ENCODE measurements around the gene MEGF11. TPM values are rescaled to one million over a fixed set of nuclear protein-coding genes. Genes with fewer than 3 reads are reported as not detected.

Gene MEGF11
- total RNA-seq, 4 donors from 2014 or later: 0.76 TPM; not detected in 3

- no peaks in the 10 kb centered on the region for H3K27me3 ChIP-seq
- intact Hi-C loops (cut with DNase I; ENCODE audit: low total_unique reads): no loop called here
- no peak for TF ChIP-seq POLR2A (IDR thresholded peaks at IDR 0.05)
- TF ChIP-seq, protein P1, sequence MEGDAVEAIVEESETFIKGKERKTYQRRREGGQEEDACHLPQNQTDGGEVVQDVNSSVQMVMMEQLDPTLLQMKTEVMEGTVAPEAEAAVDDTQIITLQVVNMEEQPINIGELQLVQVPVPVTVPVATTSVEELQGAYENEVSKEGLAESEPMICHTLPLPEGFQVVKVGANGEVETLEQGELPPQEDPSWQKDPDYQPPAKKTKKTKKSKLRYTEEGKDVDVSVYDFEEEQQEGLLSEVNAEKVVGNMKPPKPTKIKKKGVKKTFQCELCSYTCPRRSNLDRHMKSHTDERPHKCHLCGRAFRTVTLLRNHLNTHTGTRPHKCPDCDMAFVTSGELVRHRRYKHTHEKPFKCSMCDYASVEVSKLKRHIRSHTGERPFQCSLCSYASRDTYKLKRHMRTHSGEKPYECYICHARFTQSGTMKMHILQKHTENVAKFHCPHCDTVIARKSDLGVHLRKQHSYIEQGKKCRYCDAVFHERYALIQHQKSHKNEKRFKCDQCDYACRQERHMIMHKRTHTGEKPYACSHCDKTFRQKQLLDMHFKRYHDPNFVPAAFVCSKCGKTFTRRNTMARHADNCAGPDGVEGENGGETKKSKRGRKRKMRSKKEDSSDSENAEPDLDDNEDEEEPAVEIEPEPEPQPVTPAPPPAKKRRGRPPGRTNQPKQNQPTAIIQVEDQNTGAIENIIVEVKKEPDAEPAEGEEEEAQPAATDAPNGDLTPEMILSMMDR (IDR thresholded peaks at IDR 0.05): no peak
Observed at GRCh38 chr15:66032006-66032405, 221.5 kb downstream of the MEGF11 start.

GRCh38 chr15:66030650-66031049, 222.9 kb downstream of the MEGF11 start:
- H3K4me1 ChIP-seq: no peaks in the 10 kb centered on the region
- DNase-seq: no peak
- intact Hi-C loops (cut with DNase I; ENCODE audit: low total_unique reads): no loop called here
- H3K9me3 ChIP-seq: no peaks in the 10 kb centered on the region
- no peak overlapping the region for H3K4me3 ChIP-seq
- TF ChIP-seq POLR2A (IDR thresholded peaks at IDR 0.05): no peak
- TF ChIP-seq, protein P1 (IDR thresholded peaks at IDR 0.05): no peak
- H3K36me3 ChIP-seq: no peaks in the 10 kb centered on the region
- no peaks in the 10 kb centered on the region for H3K27me3 ChIP-seq
- H3K27ac ChIP-seq: no peak overlapping the region

More at GRCh38 chr15:66032006-66032405, 221.5 kb downstream of the MEGF11 start:
- no peaks in the 10 kb centered on the region for H3K9me3 ChIP-seq
- H3K4me3 ChIP-seq: no peak overlapping the region
- no peak overlapping the region for H3K27ac ChIP-seq
- H3K36me3 ChIP-seq: no peaks in the 10 kb centered on the region
- no peaks in the 10 kb centered on the region for H3K4me1 ChIP-seq
- no peak for DNase-seq

DNA sequence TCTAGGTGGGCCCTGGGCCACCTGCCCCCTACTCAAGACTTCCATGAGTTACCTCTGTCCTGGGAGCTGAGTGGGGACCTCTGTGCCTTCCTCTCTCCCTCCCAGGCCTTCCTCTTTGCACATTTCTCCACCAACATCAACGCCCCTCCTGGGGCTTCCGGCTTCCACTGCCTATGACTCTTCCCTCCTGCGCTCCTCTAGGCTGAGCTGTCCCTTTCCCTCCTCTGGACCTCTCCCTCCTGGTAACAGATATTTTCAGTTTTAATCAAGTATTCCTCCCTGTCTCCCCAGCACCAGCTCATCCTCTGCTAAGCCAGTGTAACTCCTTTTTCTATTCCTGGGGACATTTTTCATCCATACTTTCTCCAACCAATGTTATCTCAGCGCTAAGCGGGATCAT, 223.9 kb downstream of the MEGF11 start:
- Histone ChIP-seq H3K9me3 (no peaks in the 10 kb centered on the region), H3K27me3 (no peaks in the 10 kb centered on the region)
- intact Hi-C loops (cut with DNase I; ENCODE audit: low total_unique reads): no loop called here

DNA sequence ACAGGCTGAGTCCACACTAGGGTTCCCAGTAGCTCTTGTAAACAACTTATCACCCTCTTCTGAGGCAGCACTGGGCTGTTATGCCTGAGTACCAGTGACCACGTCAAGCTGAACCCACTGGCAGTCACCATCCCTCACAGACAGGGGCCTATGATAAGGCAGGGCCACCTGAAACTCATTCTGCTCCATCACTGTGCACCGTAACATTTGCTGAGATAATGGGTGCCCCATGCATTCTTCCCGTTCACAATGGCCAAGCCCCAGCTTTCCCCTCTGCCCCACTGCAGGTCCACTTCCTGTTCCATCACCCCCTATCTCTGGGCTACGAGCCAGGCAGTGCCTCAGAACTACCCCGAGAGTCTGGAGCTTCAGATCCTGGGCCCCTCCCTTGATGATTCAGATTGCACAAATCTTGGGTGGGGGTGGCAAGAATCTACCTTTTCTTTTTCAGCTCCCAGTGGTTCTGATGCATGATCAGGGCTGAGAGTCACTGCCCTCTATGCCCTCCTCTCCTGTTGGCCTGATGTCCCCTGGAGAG, 226.2 kb downstream of the MEGF11 start:
- H3K27ac ChIP-seq: no peak overlapping the region
- intact Hi-C loops (cut with DNase I; ENCODE audit: low total_unique reads): no loop called here
- H3K27me3 ChIP-seq: no peaks in the 10 kb centered on the region
- H3K4me1 ChIP-seq: no peaks in the 10 kb centered on the region
- TF ChIP-seq, protein P1 (IDR thresholded peaks at IDR 0.05): no peak
- TF ChIP-seq POLR2A (IDR thresholded peaks at IDR 0.05): no peak
- no peaks in the 10 kb centered on the region for H3K36me3 ChIP-seq
- H3K9me3 ChIP-seq: no peaks in the 10 kb centered on the region
- no peak for DNase-seq
- no peak overlapping the region for H3K4me3 ChIP-seq

More for the DNA sequence above, 223.9 kb downstream of the MEGF11 start:
- no peak overlapping the region for H3K27ac ChIP-seq
- no peaks in the 10 kb centered on the region for H3K36me3 ChIP-seq
- TF ChIP-seq POLR2A (IDR thresholded peaks at IDR 0.05): no peak
- TF ChIP-seq, protein P1 (IDR thresholded peaks at IDR 0.05): no peak
- H3K4me1 ChIP-seq: no peaks in the 10 kb centered on the region
- no peak overlapping the region for H3K4me3 ChIP-seq
- no peak for DNase-seq

- TF ChIP-seq POLR2A (IDR thresholded peaks at IDR 0.05): no peak
- TF ChIP-seq, protein P1 (IDR thresholded peaks at IDR 0.05): no peak
- Histone ChIP-seq H3K4me3 (no peak overlapping the region), H3K4me1 (no peaks in the 10 kb centered on the region), H3K27me3 (no peaks in the 10 kb centered on the region), H3K27ac (no peak overlapping the region), H3K36me3 (no peaks in the 10 kb centered on the region), H3K9me3 (no peaks in the 10 kb centered on the region)
- intact Hi-C loops (cut with DNase I; ENCODE audit: low total_unique reads): no loop called here
- no peak for DNase-seq
Observed at GRCh38 chr15:66025972-66026371, 227.6 kb downstream of the MEGF11 start.

All from uterus (tissue), 4 donors.